ENCODE results near the gene CBLL1. TPM values are rescaled to one million over a fixed set of nuclear protein-coding genes. Genes with fewer than 3 reads are reported as not detected.

The CBLL1 gene
- total and polyA plus RNA-seq, 2 donors from 2014 or later = 5.6 to 22.4 TPM

DNA sequence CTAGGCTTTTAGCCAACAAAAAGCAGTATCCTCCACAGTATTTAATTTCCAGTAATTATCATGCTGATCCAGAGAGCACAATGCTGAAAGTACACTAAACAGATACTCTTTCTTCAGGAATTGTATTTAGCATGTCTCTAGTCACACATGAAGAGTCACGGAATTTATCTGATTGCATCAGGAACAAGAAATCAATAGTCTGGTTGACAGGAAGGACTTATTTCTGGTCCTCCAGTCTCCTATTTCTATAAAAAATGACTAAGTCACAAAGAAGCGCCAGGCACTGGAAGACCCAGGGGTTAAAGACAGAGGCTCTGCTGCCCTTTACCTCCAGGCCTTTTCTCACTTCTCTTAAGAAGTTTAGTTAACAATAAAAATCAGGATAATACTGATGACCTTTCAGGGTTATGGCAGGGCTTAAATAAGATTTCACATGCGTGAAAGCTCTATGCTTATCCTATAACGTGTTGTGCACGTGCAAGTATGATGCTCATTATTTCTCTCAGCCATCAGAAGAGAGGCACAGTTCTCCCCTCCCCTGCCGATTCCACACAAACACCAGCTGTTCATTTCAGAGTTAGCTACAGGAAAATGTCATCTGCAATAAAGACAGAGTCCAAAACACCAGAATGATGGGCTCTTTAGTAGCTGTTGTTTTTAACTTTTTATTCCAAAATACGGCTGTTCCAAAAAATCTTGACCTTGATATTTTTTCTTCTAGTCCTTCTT is 46.5 kb upstream of the CBLL1 start:
- Histone ChIP-seq H3K9ac (ENCODE audit: low read length in 3 of 3) (no peak overlapping the region), H3K27ac (ENCODE audit: low read depth in 2 of 2, low read length in 2 of 2) (no peak overlapping the region), H3K27me3 (ENCODE audit: control insufficient read depth, insufficient read depth, low read length) (no peaks in the 10 kb centered on the region), H3K4me3 (ENCODE audit: low read length in 3 of 3) (no peak overlapping the region), H3K9me3 (ENCODE audit: control insufficient read depth in 2 of 3, insufficient read depth in 1 of 3, low read length in 3 of 3) (no peaks in the 10 kb centered on the region), H3K4me1 (ENCODE audit: control insufficient read depth in 2 of 3, insufficient read depth in 2 of 3, low read depth in 1 of 3, low read length in 3 of 3) (no peaks in the 10 kb centered on the region), H3K36me3 (ENCODE audit: control insufficient read depth in 2 of 3, insufficient read depth in 3 of 3, low read length in 3 of 3) (no peaks in the 10 kb centered on the region)
- intact Hi-C loops (cut with DNase I) = no loop called here
- DNase-seq (peak in 1 of 5 donors; percentile 42), FAIRE-seq (no peak)
- TF ChIP-seq CTCF (IDR thresholded peaks at IDR 0.05; ENCODE audit: borderline replicate concordance, extremely low read depth, insufficient read depth) = no peak

DNA sequence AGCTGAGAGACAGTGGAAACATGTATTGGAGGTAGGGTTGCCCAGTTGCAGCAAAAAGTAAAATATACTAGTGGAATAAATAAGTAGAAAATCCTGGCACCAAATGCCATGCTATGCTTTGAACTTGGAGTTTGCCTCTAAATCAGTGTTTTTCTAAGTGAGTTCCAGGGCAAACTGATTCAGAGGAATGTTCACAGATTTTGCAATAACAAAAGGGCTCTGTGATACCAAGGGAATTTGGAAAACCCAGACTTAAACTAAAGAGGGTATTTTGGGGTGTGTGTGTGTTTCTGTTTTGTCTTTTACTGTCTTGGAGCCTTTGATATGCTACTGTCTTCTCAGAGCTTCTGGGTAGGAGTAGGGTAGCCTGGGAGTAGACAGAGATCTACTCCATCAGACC is 43.4 kb upstream of the CBLL1 start:
- no peaks in the 10 kb centered on the region for H3K36me3 ChIP-seq (ENCODE audit: control insufficient read depth in 2 of 3, insufficient read depth in 3 of 3, low read length in 3 of 3)
- no peaks in the 10 kb centered on the region for H3K4me1 ChIP-seq (ENCODE audit: control insufficient read depth in 2 of 3, insufficient read depth in 2 of 3, low read depth in 1 of 3, low read length in 3 of 3)
- no peak overlapping the region for H3K4me3 ChIP-seq (ENCODE audit: low read length in 3 of 3)
- H3K9me3 ChIP-seq (ENCODE audit: control insufficient read depth in 2 of 3, insufficient read depth in 1 of 3, low read length in 3 of 3) = no peaks in the 10 kb centered on the region
- intact Hi-C loops (cut with DNase I) = no loop called here
- H3K9ac ChIP-seq (ENCODE audit: low read length in 3 of 3) = no peak overlapping the region
- no peak for FAIRE-seq
- H3K27ac ChIP-seq (ENCODE audit: low read depth in 2 of 2, low read length in 2 of 2) = no peak overlapping the region
- H3K27me3 ChIP-seq (ENCODE audit: control insufficient read depth, insufficient read depth, low read length) = no peaks in the 10 kb centered on the region
- no peak for TF ChIP-seq CTCF (IDR thresholded peaks at IDR 0.05; ENCODE audit: borderline replicate concordance, extremely low read depth, insufficient read depth)
- no peak for DNase-seq

DNA sequence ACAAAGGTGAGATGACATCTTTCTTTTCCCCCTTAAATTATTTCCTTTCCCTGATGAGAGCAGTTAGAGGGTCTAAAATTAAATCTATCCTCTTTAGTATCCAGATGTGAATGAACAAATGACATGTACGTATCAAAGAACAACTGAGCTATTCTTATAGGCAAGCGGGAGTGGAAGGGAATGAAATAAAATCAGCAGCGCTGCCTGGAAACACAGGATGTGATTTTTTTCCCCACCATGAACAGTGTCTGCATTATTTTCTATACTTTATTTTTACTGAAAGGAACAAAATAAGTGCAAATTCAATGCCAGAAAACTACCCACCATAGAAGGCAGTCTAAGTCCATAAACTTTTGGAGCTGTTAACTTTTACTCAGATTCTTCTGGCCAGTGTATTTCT is 42.8 kb upstream of the CBLL1 start:
- peak in 1 of 5 donors; percentile 13 for DNase-seq
- no peaks in the 10 kb centered on the region for H3K9me3 ChIP-seq (ENCODE audit: control insufficient read depth in 2 of 3, insufficient read depth in 1 of 3, low read length in 3 of 3)
- FAIRE-seq = no peak
- no peaks in the 10 kb centered on the region for H3K36me3 ChIP-seq (ENCODE audit: control insufficient read depth in 2 of 3, insufficient read depth in 3 of 3, low read length in 3 of 3)
- H3K4me3 ChIP-seq (ENCODE audit: low read length in 3 of 3) = no peak overlapping the region
- intact Hi-C loops (cut with DNase I) = no loop called here
- TF ChIP-seq CTCF (IDR thresholded peaks at IDR 0.05; ENCODE audit: borderline replicate concordance, extremely low read depth, insufficient read depth) = no peak
- no peaks in the 10 kb centered on the region for H3K27me3 ChIP-seq (ENCODE audit: control insufficient read depth, insufficient read depth, low read length)
- H3K27ac ChIP-seq (ENCODE audit: low read depth in 2 of 2, low read length in 2 of 2) = no peak overlapping the region
- no peak overlapping the region for H3K9ac ChIP-seq (ENCODE audit: low read length in 3 of 3)
- no peaks in the 10 kb centered on the region for H3K4me1 ChIP-seq (ENCODE audit: control insufficient read depth in 2 of 3, insufficient read depth in 2 of 3, low read depth in 1 of 3, low read length in 3 of 3)

GRCh38 chr7:107703219-107703618 is 40.7 kb upstream of the CBLL1 start:
- intact Hi-C loops (cut with DNase I) = no loop called here
- Histone ChIP-seq H3K9me3 (ENCODE audit: control insufficient read depth in 2 of 3, insufficient read depth in 1 of 3, low read length in 3 of 3) (no peaks in the 10 kb centered on the region), H3K27me3 (ENCODE audit: control insufficient read depth, insufficient read depth, low read length) (no peaks in the 10 kb centered on the region), H3K36me3 (ENCODE audit: control insufficient read depth in 2 of 3, insufficient read depth in 3 of 3, low read length in 3 of 3) (no peaks in the 10 kb centered on the region), H3K27ac (ENCODE audit: low read depth in 2 of 2, low read length in 2 of 2) (no peak overlapping the region), H3K4me1 (ENCODE audit: control insufficient read depth in 2 of 3, insufficient read depth in 2 of 3, low read depth in 1 of 3, low read length in 3 of 3) (no peaks in the 10 kb centered on the region), H3K4me3 (ENCODE audit: low read length in 3 of 3) (no peak overlapping the region), H3K9ac (ENCODE audit: low read length in 3 of 3) (no peak overlapping the region)
- FAIRE-seq (no peak), DNase-seq (no peak)
- TF ChIP-seq CTCF (IDR thresholded peaks at IDR 0.05; ENCODE audit: borderline replicate concordance, extremely low read depth, insufficient read depth) = no peak
